LNCAP (cell line): ENCODE results near the gene CHCHD6.

Experiments
- TF ChIP-seq, protein P1 (sequence below): fragments of 450-650 bp; IDR thresholded peaks from 2 replicates; pipeline ENCODE4 v1.5.1; 2017; ENCODE audit warnings: mild to moderate bottlenecking

The CHCHD6 gene

DNA sequence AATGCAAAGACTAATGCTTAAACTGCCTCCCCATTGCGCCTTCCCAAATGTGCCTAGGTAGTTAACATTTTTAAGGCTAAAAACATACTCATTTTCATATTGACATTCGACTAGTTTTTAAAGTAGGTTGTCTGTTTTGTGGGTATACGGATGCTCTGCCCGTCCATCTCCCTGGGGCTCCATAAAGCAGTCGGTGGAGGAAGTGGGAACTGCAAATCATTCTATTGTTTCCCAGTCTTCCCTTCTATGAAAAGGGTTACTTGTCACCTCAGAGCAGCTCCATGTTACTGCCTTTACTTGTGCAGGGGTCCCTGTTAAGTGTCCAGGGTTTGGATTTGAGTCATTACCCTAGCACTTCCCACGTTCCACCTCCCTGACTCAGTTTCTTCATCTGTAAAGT lies 10.9 kb downstream of the CHCHD6 start:
- TF ChIP-seq, protein P1, sequence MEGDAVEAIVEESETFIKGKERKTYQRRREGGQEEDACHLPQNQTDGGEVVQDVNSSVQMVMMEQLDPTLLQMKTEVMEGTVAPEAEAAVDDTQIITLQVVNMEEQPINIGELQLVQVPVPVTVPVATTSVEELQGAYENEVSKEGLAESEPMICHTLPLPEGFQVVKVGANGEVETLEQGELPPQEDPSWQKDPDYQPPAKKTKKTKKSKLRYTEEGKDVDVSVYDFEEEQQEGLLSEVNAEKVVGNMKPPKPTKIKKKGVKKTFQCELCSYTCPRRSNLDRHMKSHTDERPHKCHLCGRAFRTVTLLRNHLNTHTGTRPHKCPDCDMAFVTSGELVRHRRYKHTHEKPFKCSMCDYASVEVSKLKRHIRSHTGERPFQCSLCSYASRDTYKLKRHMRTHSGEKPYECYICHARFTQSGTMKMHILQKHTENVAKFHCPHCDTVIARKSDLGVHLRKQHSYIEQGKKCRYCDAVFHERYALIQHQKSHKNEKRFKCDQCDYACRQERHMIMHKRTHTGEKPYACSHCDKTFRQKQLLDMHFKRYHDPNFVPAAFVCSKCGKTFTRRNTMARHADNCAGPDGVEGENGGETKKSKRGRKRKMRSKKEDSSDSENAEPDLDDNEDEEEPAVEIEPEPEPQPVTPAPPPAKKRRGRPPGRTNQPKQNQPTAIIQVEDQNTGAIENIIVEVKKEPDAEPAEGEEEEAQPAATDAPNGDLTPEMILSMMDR = no peak

DNA sequence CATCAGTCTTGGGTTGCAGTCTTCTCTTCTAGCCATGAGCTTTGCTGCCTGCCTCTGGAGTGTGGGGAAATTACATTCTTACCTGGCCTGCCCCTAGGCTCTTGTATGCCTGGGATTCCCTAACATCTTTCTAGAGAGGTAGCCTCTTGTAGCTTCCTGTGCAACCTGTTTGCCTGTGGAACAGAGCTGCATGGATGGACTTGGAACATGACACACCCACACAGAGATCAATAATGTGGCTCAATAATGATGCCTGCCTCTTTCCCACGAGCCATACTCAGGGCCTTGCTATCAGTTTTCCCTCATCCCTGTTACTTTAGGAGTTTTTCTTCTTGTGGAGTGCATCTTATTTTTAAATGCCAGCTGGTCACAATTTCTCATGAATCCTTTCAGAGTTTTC lies 11.4 kb downstream of the CHCHD6 start:
- TF ChIP-seq, protein P1 = no peak

DNA sequence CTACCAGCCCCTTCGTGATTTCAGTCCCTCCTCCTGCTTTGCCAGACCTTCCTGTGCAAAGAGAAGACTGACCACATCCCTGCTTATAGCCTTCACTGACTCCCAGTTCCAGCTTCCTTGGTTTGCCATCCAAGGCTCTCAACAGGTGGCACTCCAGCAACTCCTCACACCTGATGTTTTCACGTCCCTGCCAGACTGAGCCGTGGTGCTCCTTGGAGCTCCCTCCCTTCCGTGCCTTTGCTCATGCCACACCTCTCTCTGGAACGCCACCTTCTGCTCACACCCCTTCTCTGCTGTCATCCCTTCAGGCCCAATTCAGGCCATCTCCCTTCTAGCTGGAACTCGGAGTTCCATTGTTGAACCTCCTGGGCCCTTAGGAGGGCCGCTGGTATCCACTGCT lies 12.0 kb downstream of the CHCHD6 start:
- TF ChIP-seq, protein P1 = no peak

DNA sequence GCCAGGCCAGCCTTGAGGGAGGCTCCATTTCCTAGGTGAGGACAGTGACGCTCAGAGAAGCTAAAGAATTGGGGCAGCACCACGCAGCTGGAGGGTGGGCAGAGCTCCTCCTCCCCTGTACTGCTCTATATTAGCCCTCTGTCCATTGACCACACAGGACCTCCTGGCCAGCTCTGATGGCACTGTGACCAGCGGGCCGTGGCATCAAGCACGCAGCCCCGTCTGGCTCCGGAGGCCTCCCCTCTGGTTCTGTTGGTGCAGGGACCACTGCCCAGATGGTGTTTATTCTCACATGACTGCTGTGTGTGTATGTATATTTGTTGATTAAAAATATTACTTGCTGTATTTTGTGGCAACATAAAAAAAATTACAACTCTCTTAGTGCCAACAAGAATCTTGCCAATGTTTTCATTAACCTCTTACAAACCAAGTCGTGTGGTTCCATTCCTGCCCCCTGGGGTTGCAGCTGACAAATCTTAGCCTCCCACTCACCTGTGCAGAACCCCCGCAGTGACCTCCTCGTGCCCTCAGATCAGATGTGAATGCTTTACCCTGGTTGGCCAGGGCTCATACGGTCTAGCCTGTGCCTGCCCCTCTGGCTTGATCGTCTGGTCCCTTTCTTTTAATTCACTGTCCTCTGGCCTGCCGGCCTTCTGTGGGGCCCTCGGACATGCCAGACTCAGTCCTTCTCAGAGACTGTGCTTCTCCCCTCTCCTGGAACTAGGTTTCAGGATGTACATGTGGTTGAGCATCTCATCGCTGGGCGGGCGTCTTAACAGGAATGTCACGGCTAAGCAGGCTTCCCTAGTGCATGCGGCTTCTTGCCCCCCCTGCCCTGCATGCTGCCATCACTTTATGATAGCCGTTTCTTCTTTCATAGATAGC lies 14.8 kb downstream of the CHCHD6 start:
- TF ChIP-seq, protein P1 = no peak

DNA sequence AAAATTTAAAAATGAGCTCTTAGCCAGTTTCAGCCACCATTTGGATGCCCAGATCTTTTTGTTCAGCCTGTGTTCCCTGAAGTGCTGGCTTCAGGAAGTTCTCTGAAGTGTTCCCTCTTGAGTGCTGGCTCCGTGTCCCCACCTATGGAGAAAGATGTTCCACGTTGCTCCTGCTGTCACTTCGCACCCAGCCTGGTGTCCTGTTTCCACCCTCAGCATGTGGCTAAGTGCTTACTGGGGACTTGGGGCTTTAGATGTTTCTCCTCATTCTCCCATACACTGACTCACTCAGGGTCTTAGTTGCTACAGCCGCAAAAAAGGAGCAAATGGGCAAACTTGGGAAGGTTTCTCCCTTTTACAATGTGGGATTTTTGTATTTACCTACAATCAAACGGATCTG lies 16.6 kb downstream of the CHCHD6 start:
- TF ChIP-seq, protein P1 = no peak

DNA sequence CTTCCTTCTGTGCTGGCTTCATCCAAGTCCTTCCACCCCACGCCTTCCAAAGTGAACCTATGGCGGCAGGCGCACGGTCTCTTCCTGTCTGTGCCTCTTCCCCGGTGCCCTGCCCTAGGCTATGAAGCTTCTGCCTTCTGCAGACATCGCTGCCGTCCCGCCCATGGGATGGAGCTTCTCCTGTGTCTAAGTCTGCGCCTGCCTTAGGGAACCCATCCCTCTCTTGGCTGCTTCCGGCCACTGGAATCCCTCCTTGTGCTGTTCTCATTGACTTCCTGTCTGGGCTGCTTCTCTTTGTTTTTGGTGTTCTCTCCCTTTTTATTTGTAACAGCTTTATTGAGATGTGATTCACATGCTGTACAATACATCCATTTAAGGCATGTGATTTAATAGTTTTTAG lies 17.2 kb downstream of the CHCHD6 start:
- TF ChIP-seq, protein P1 = no peak

DNA sequence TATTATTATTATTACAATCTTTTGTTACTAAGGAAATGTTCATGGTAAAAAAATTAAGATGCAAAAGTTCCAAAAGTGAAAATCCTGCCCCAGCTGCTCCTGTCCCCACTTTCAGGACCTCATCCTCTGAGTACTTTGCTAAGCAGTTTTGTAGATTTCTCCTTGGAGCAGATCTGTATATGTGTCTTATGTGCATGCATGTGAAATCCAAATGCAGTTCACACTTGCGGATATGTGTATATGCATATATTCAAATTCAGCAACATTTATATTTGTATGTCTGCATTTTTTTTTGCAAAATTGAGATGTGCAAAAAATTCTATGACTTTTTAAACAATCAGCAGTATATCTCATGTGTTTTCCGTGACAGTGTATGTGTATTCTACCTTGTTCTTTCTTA lies 19.2 kb downstream of the CHCHD6 start:
- TF ChIP-seq, protein P1 = no peak
